ENCODE measurements around the gene XPO6. TPM values are rescaled to one million over a fixed set of nuclear protein-coding genes. Genes with fewer than 3 reads are reported as not detected.

The XPO6 gene
- total RNA-seq, 1 donor from 2014 or later: 236 TPM

Other genes starting within 250 kb of the XPO6 start
- not detected in 2 replicates for gene GSG1L, start 148.3 kb downstream of the XPO6 start, total RNA-seq
- gene SBK1, start 80.6 kb upstream of the XPO6 start, total RNA-seq: 0.39 and 0.58 TPM in 2 replicates
- 2.1 and 6.8 TPM in 2 replicates for gene NPIPB6, start 151.5 kb upstream of the XPO6 start, total RNA-seq
- 98.8 and 99.8 TPM in 2 replicates for gene EIF3CL, start 191.9 kb upstream of the XPO6 start, total RNA-seq

Data from activated B cell treated with CpG ODN at 0.5 μM for 24 hours (primary cell).